Loucy (cell line): Measurements from ENCODE around the gene MIPEP.

Experiments
- CTCF ChIP-seq: fragments of 200-600 bp; sonication (generic); conservative IDR thresholded peaks from 2 replicates; pipeline ENCODE4 v1.5.1; 2014; ENCODE audit warnings: mild to moderate bottlenecking, antibody characterized with exemption, low read length
- EZH2phosphoT487 ChIP-seq: fragments of 200-600 bp; IDR thresholded peaks from 2 replicates; pipeline ENCODE4 v1.6.1; 2018; ENCODE audit warnings: antibody characterized with exemption, mild to moderate bottlenecking, moderate library complexity, borderline replicate concordance

DNA sequence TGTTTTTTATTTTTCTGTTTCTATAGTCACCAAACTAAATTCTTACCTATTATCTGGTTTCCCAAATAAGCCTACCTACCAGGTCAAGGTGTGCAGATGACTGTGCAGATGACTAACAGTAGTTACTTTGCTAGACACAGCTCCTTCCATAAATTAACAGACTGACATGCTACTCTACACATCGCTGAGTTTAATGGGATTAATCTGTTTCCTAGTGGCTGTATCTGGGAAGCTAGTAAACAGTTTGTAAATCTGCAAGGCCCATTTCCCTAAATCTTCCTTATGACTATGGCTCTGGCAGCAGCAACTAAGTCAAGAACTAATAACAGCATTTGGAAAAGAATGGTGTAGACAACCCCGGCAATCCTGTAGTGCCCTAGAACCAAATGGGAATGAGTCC, 27.9 kb downstream of the MIPEP start:
- TF ChIP-seq CTCF, result no peak
- no peak for TF ChIP-seq EZH2phosphoT487
